Lower lobe of right lung (tissue), 2 donors: Measurements from ENCODE around the gene DUSP16. TPM values are rescaled to one million over a fixed set of nuclear protein-coding genes. Genes with fewer than 3 reads are reported as not detected.
A peak's percentile ranks its signal among the peaks of the same experiment; 100 is the strongest.

Source experiments
- ATAC-seq, 2 donors: fragments of 200-7000 bp; cut with Tn5 transposase; one replicate each; pipeline ENCODE4 v1.9.1; 2020 to 2022; ENCODE audit warnings: mild to moderate bottlenecking in 2 of 2, moderate library complexity in 2 of 2
- DNase-seq: peaks from one replicate; pipeline ENCODE4 v3.0.0-alpha.2; 2020
- H3K27ac ChIP-seq: fragments of 200-600 bp; one replicate; pipeline ENCODE4 v1.8.0; 2022
- H3K27me3 ChIP-seq: fragments of 200-600 bp; one replicate; pipeline ENCODE4 v1.8.0; 2022; ENCODE audit warnings: low read depth
- H3K36me3 ChIP-seq: fragments of 200-600 bp; one replicate; pipeline ENCODE4 v1.8.0; 2022; ENCODE audit warnings: mild to moderate bottlenecking
- H3K4me1 ChIP-seq: fragments of 200-600 bp; one replicate; pipeline ENCODE4 v1.8.0; 2022
- H3K4me3 ChIP-seq: fragments of 200-600 bp; one replicate; pipeline ENCODE4 v1.8.0; 2022; ENCODE audit warnings: mild to moderate bottlenecking
- H3K9me3 ChIP-seq: fragments of 200-600 bp; one replicate; pipeline ENCODE4 v1.8.0; 2022
- intact Hi-C: fragments of 100-400 bp; cut with DNase I; formaldehyde crosslinking; loops from one replicate; pipeline ENCODE4 v1.11.0; 2022
- total RNA-seq: library from RNA; stranded (reverse); fragmentation: NEBNext Ultra II Directional; extraction: Animal tissue kit (Norgen Biotek cat#: 25700); gene quantifications from one replicate; pipeline ENCODE4 v1.2.1, GENCODE V29; 2021
- TF ChIP-seq, protein P1 (sequence below): fragments of 200-600 bp; IDR thresholded peaks from one replicate; pipeline ENCODE4 v1.8.0; 2022; ENCODE audit warnings: antibody characterized with exemption, mild to moderate bottlenecking
- donor health status: DM: no; HTN: yes; CAD: no; lungs with severe emphysema.

The DUSP16 gene
- total RNA-seq, 1 donor from 2014 or later, result 44.0 TPM

DNA sequence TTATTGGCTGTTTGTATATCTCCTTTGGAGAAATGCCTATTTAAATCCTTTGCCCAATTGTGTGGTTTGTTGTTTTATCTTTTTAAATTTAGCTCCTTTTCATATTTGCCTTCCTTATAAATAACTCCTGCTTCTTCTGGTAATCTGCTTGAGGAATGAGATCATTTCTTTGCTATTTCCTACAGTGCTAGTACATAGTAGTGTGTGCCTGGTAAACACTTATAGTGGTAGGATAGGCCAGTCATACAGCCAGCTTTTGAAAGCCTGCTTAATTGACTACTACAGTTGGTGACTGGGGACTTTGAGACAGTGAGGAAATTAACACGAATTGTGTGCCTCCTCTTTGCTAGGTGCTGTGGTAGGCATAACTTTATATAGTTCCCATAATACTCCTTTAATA is 137.0 kb downstream of the DUSP16 start:
- ATAC-seq (peak; percentile 96 to 97), DNase-seq (no peak)
- Histone ChIP-seq H3K4me3 (no peak overlapping the region), H3K27ac (peak overlapping the region; percentile 61), H3K9me3 (peaks cover 14% of the 10 kb centered on the region), H3K4me1 (peaks cover 31% of the 10 kb centered on the region), H3K36me3 (no peaks in the 10 kb centered on the region), H3K27me3 (no peaks in the 10 kb centered on the region)
- TF ChIP-seq, protein P1, sequence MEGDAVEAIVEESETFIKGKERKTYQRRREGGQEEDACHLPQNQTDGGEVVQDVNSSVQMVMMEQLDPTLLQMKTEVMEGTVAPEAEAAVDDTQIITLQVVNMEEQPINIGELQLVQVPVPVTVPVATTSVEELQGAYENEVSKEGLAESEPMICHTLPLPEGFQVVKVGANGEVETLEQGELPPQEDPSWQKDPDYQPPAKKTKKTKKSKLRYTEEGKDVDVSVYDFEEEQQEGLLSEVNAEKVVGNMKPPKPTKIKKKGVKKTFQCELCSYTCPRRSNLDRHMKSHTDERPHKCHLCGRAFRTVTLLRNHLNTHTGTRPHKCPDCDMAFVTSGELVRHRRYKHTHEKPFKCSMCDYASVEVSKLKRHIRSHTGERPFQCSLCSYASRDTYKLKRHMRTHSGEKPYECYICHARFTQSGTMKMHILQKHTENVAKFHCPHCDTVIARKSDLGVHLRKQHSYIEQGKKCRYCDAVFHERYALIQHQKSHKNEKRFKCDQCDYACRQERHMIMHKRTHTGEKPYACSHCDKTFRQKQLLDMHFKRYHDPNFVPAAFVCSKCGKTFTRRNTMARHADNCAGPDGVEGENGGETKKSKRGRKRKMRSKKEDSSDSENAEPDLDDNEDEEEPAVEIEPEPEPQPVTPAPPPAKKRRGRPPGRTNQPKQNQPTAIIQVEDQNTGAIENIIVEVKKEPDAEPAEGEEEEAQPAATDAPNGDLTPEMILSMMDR, result no peak
- intact Hi-C loops, result no loop called here

DNA sequence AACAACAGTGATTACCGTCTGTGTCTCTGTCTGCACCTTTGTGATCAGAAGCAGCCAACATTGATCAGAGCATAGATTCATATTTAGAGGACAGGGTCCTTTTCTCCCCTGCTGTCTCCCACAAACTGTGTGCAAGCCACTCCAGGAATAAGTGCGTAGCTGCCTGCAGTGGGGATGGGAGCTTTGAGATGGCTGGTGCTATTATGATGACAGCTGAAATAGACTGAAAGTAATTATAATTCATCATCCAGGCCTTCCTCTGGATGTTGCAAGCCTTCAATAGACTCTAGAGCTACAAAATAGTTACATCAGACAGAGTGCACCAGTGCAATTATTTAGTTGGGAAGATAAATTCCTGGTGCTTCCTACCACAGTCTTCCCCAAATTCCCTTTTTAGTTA is 137.7 kb downstream of the DUSP16 start:
- Histone ChIP-seq H3K27ac (peak overlapping the region; percentile 61), H3K27me3 (no peaks in the 10 kb centered on the region)

More for the DNA sequence above, 137.7 kb downstream of the DUSP16 start:
- no peaks in the 10 kb centered on the region for H3K36me3 ChIP-seq
- H3K9me3 ChIP-seq, result peaks cover 14% of the 10 kb centered on the region
- peak; percentile 12 to 22 for ATAC-seq
- no peak overlapping the region for H3K4me3 ChIP-seq
- intact Hi-C loops, result no loop called here
- DNase-seq, result no peak
- H3K4me1 ChIP-seq, result peaks cover 29% of the 10 kb centered on the region
- TF ChIP-seq, protein P1, result no peak

Other genes with a start within 250 kb of the DUSP16 start
- 23.7 TPM for gene MANSC1, start 212.6 kb downstream of the DUSP16 start, total RNA-seq
- gene BORCS5, start 205.8 kb downstream of the DUSP16 start, total RNA-seq, result 10.1 TPM
- 46.3 TPM for gene CREBL2, start 49.0 kb upstream of the DUSP16 start, total RNA-seq
- not detected for gene GPR19, start 133.3 kb upstream of the DUSP16 start, total RNA-seq
- 57.7 TPM for gene CDKN1B, start 154.5 kb upstream of the DUSP16 start, total RNA-seq
- 11.0 TPM for gene APOLD1, start 222.8 kb upstream of the DUSP16 start, total RNA-seq